SKM-1 treated with dmso at 0.1 percent for 144 hours (cell line): Measurements from ENCODE around the gene CAMSAP2.

ENCODE experiments used
- DNase-seq: peaks from one replicate; lab custom pipeline; 2025; ENCODE audit not compliant: unreplicated experiment; lab: John Stamatoyannopoulos, UW

CAMSAP2 gene

GRCh38 chr1:200874694-200875093 is 136.0 kb downstream of the CAMSAP2 start:
- DNase-seq, result no peak

- DNase-seq, result no peak
Observed at GRCh38 chr1:200875416-200875815, 136.7 kb downstream of the CAMSAP2 start.

- DNase-seq, result no peak
Observed at GRCh38 chr1:200877010-200877409, 138.3 kb downstream of the CAMSAP2 start.

GRCh38 chr1:200877839-200878551 is 139.3 kb downstream of the CAMSAP2 start:
- DNase-seq, result no peak

- no peak for DNase-seq
Observed at GRCh38 chr1:200880212-200880611, 141.5 kb downstream of the CAMSAP2 start.

GRCh38 chr1:200883118-200883517 is 144.4 kb downstream of the CAMSAP2 start:
- DNase-seq, result no peak

GRCh38 chr1:200885623-200886402 is 147.1 kb downstream of the CAMSAP2 start:
- DNase-seq, result no peak

- no peak for DNase-seq
Observed at GRCh38 chr1:200886594-200886993, 147.9 kb downstream of the CAMSAP2 start.

GRCh38 chr1:200887036-200887435 is 148.3 kb downstream of the CAMSAP2 start:
- DNase-seq, result no peak

- peak; percentile 80 for DNase-seq
Observed at GRCh38 chr1:200887772-200888348, 149.2 kb downstream of the CAMSAP2 start.

GRCh38 chr1:200888349-200888838 is 149.7 kb downstream of the CAMSAP2 start:
- DNase-seq, result peak; percentile 99

GRCh38 chr1:200889571-200889970 is 150.9 kb downstream of the CAMSAP2 start:
- DNase-seq, result peak; percentile 18

- DNase-seq, result no peak
Observed at GRCh38 chr1:200890027-200890426, 151.3 kb downstream of the CAMSAP2 start.

- no peak for DNase-seq
Observed at GRCh38 chr1:200890818-200891773, 152.4 kb downstream of the CAMSAP2 start.

- no peak for DNase-seq
Observed at GRCh38 chr1:200891774-200892157, 153.1 kb downstream of the CAMSAP2 start.

GRCh38 chr1:200892546-200892945 is 153.9 kb downstream of the CAMSAP2 start:
- no peak for DNase-seq

- no peak for DNase-seq
Observed at GRCh38 chr1:200892958-200893357, 154.3 kb downstream of the CAMSAP2 start.

GRCh38 chr1:200893411-200893901 is 154.8 kb downstream of the CAMSAP2 start:
- DNase-seq, result no peak

GRCh38 chr1:200894712-200895442 is 156.2 kb downstream of the CAMSAP2 start, which contains the start of gene INAVA:
TSS of gene INAVA (plus strand) at chr1:200894900. CDS start at chr1:200898401, 3,501 bp downstream.
- DNase-seq, result no peak

- DNase-seq, result no peak
Observed at GRCh38 chr1:200895443-200895789, 156.7 kb downstream of the CAMSAP2 start.
